Neural crest cell (in vitro differentiated cells): ENCODE data around the gene FAM219A. TPM values are rescaled to one million over a fixed set of nuclear protein-coding genes. Genes with fewer than 3 reads are reported as not detected.

ENCODE experiments used
- DNase-seq: peaks from one replicate; pipeline ENCODE4 v3.0.0; 2021; ENCODE audit warnings: low read depth, mixed read lengths, low spot score
- H3K27ac Mint-ChIP-seq: one replicate; pipeline ENCODE4 v1.8.0; 2021; ENCODE audit warnings: mild to moderate bottlenecking, mixed read lengths; ENCODE audit not compliant: unreplicated experiment
- H3K27me3 Mint-ChIP-seq: 2 replicates; pipeline ENCODE4 v1.8.0; 2021; ENCODE audit warnings: low read depth, mild to moderate bottlenecking, mixed read lengths
- H3K36me3 Mint-ChIP-seq: 2 replicates; pipeline ENCODE4 v1.8.0; 2021; ENCODE audit warnings: low read depth, mild to moderate bottlenecking, mixed read lengths
- H3K4me1 Mint-ChIP-seq: 2 replicates; pipeline ENCODE4 v1.8.0; 2021; ENCODE audit warnings: mixed read lengths
- H3K4me3 Mint-ChIP-seq: one replicate; pipeline ENCODE4 v1.8.0; 2021; ENCODE audit warnings: mild to moderate bottlenecking, mixed read lengths
- H3K9me3 Mint-ChIP-seq: 2 replicates; pipeline ENCODE4 v1.8.0; 2021; ENCODE audit warnings: mixed read lengths
- CTCF ChIP-seq: fragments of 200-600 bp; sonication (generic); conservative IDR thresholded peaks from 2 replicates; pipeline ENCODE4 v1.5.0; 2021; ENCODE audit warnings: antibody characterized with exemption, mild to moderate bottlenecking
- total RNA-seq: library from RNA; stranded (reverse); gene quantifications from 2 replicates; pipeline ENCODE4 v1.2.1, GENCODE V29; 2021

The FAM219A gene
- total RNA-seq, 1 donor from 2014 or later: 20.9 TPM

- H3K36me3 Mint-ChIP-seq: no peaks in the 10 kb centered on the region
- peaks cover 25% of the 10 kb centered on the region for H3K4me1 Mint-ChIP-seq
- no peak overlapping the region for H3K27ac Mint-ChIP-seq
- H3K27me3 Mint-ChIP-seq: no peaks in the 10 kb centered on the region
- DNase-seq: no peak
- TF ChIP-seq CTCF: no peak
- no peak overlapping the region for H3K4me3 Mint-ChIP-seq
- no peaks in the 10 kb centered on the region for H3K9me3 Mint-ChIP-seq
Observed at GRCh38 chr9:34419716-34420504, 38.5 kb downstream of the FAM219A start.

- no peaks in the 10 kb centered on the region for H3K36me3 Mint-ChIP-seq
- H3K9me3 Mint-ChIP-seq: no peaks in the 10 kb centered on the region
- DNase-seq: no peak
- H3K27ac Mint-ChIP-seq: no peak overlapping the region
- no peak overlapping the region for H3K4me3 Mint-ChIP-seq
- peaks cover 25% of the 10 kb centered on the region for H3K4me1 Mint-ChIP-seq
- no peaks in the 10 kb centered on the region for H3K27me3 Mint-ChIP-seq
- TF ChIP-seq CTCF: no peak
Observed at GRCh38 chr9:34417734-34418133, 40.6 kb downstream of the FAM219A start.

DNA sequence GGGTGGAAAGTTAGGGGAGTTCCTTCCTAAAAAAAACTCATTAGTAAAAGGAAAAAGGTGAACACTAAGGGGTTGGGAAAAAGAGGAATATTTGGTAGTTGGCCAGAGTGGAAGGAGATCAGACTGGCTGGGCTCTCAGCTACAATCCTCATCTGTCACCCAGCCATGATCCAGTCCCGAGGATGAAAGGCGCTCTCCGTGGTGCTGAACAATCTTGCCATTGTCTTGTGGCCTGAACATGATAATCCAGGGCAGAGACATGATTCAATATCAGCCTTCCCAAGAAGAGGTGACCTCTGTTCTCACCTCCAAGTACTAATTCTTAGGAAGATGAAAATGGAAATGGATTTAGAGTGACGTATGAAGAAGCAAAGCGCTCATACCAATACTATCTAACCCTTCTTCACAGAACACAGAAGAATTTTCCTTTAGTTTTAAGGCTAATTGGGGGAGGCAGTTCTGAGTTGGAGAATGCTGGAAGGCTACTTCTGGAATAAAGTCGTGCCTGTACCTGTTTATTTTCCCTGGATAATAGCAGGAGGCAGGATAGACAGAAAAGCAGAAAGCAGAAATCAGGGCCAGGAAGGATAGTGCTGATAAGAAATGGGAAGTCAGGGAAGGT, 45.0 kb downstream of the FAM219A start:
- DNase-seq: peak; percentile 84
- no peak for TF ChIP-seq CTCF
- H3K4me1 Mint-ChIP-seq: no peaks in the 10 kb centered on the region
- no peaks in the 10 kb centered on the region for H3K36me3 Mint-ChIP-seq
- no peak overlapping the region for H3K27ac Mint-ChIP-seq
- H3K27me3 Mint-ChIP-seq: no peaks in the 10 kb centered on the region
- no peaks in the 10 kb centered on the region for H3K9me3 Mint-ChIP-seq
- no peak overlapping the region for H3K4me3 Mint-ChIP-seq

GRCh38 chr9:34412336-34412735, 46.0 kb downstream of the FAM219A start:
- no peaks in the 10 kb centered on the region for H3K36me3 Mint-ChIP-seq
- no peak overlapping the region for H3K4me3 Mint-ChIP-seq
- H3K9me3 Mint-ChIP-seq: no peaks in the 10 kb centered on the region
- TF ChIP-seq CTCF: no peak
- H3K4me1 Mint-ChIP-seq: no peaks in the 10 kb centered on the region
- H3K27ac Mint-ChIP-seq: no peak overlapping the region
- no peaks in the 10 kb centered on the region for H3K27me3 Mint-ChIP-seq
- DNase-seq: no peak

DNA sequence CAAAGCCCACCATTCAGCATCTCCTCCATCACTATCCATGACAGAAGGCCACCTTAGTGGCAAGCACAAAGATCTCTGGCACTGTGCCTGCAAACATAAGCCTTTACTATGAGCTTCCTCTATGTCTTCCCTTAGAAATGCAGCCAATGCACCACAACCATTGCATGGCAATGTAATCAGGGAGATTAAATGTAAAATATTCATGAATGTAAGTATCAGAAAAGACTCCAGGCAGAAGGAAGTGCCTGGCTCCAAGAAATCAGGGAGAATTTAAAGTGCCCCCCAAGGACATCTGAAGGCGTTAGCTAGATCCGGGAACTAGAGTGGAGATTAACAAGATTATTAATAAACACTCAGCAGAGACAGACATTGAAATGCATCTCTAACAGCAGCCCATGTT, 49.2 kb downstream of the FAM219A start:
- no peak for DNase-seq
- H3K9me3 Mint-ChIP-seq: no peaks in the 10 kb centered on the region
- no peak overlapping the region for H3K27ac Mint-ChIP-seq
- no peaks in the 10 kb centered on the region for H3K4me1 Mint-ChIP-seq
- no peaks in the 10 kb centered on the region for H3K36me3 Mint-ChIP-seq
- H3K27me3 Mint-ChIP-seq: no peaks in the 10 kb centered on the region
- no peak for TF ChIP-seq CTCF
- H3K4me3 Mint-ChIP-seq: no peak overlapping the region
